GM21717 (cell line): ENCODE data around the gene UTP11.

Experiments
- ATAC-seq: cut with Tn5 transposase; IDR thresholded peaks from one replicate; pipeline ENCODE4 v1.9.1; 2021; ENCODE audit warnings: mild to moderate bottlenecking, moderate library complexity; ENCODE audit not compliant: unreplicated experiment

UTP11 gene

GRCh38 chr1:38003261-38004250 is 9.0 kb upstream of the UTP11 start:
- no peak for ATAC-seq

GRCh38 chr1:38004284-38005108 is 8.0 kb upstream of the UTP11 start:
- ATAC-seq, result no peak

GRCh38 chr1:38005195-38006007 is 7.1 kb upstream of the UTP11 start, which contains the start of gene FHL3:
TSS of gene FHL3 (minus strand) at chr1:38005514. CDS start at chr1:37999412, 6,102 bp downstream.
- ATAC-seq, result no peak

GRCh38 chr1:38006008-38006828 is 6.3 kb upstream of the UTP11 start:
- no peak for ATAC-seq

GRCh38 chr1:38009088-38009840 is 3.3 kb upstream of the UTP11 start:
- no peak for ATAC-seq

GRCh38 chr1:38009841-38010180 is 2.7 kb upstream of the UTP11 start:
- ATAC-seq, result no peak

- ATAC-seq, result peak; percentile 8
These were observed 691 bp downstream of the UTP11 start for GRCh38 chr1:38013227-38013622.

GRCh38 chr1:38014171-38014570 is 1.6 kb downstream of the UTP11 start:
- ATAC-seq, result no peak

- no peak for ATAC-seq
These were observed 2.3 kb downstream of the UTP11 start for GRCh38 chr1:38014724-38015424.

GRCh38 chr1:38015978-38016725 is 3.6 kb downstream of the UTP11 start:
- no peak for ATAC-seq

GRCh38 chr1:38018864-38019343 is 6.4 kb downstream of the UTP11 start:
- ATAC-seq, result no peak

GRCh38 chr1:38020396-38020795 is 7.9 kb downstream of the UTP11 start:
- no peak for ATAC-seq

- no peak for ATAC-seq
These were observed 9.4 kb downstream of the UTP11 start for GRCh38 chr1:38021969-38022368.

- ATAC-seq, result no peak
These were observed 10.3 kb downstream of the UTP11 start for GRCh38 chr1:38022810-38023209.

GRCh38 chr1:38025233-38025632 is 12.7 kb downstream of the UTP11 start:
- ATAC-seq, result no peak

GRCh38 chr1:38025664-38026063 is 13.1 kb downstream of the UTP11 start:
- no peak for ATAC-seq

GRCh38 chr1:38026592-38027200 is 14.2 kb downstream of the UTP11 start:
- no peak for ATAC-seq
